ENCODE data around the gene QRSL1. TPM values are rescaled to one million over a fixed set of nuclear protein-coding genes. Genes with fewer than 3 reads are reported as not detected.
A peak's percentile ranks its signal among the peaks of the same experiment; 100 is the strongest.

The QRSL1 gene
- total and polyA plus RNA-seq, 4 donors, result 5.9 to 9.6 (median 7.0) TPM

DNA sequence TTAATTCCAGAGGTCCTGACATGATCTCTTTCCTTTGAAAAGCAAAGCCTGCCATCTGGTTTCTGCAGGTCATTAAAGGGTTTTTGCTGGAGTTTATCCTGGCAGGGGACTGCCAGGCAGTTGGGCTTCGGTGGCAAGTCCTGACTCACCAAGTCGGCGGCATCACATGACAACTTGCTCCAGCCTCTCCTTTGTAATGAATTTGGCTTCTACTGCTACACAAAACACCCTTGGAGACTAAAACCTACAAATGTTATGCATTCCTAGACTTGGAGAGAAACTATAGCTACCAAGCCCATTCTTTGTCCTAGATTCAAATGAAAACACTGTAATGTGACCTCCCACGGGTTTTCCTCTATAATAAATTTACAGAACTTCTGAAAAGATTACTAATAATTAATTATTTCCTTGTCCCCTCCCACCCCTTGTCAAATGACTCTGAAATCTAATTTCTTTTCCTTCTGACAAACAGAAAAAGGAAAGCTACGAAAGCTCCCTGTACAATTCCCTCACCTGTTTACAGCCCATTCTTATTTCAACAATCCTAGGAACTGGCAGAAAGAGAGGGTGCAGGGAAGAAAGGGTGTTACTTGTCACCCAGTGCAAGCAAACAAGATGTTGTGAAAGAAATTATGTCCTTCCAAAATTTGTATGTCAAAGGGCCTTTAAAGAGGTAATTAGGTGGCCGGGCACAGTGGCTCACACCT lies 62.9 kb downstream of the QRSL1 start:
- Histone ChIP-seq H3K4me3 (ENCODE audit: low read depth in 1 of 3, low read length in 3 of 3) (no peak overlapping the region), H3K27ac (ENCODE audit: low read depth in 1 of 2, low read length in 2 of 2) (peak overlapping the region; percentile 44 to 57)

More for the DNA sequence above, 62.9 kb downstream of the QRSL1 start:
- DNase-seq (ENCODE audit: low spot score), result no peak
- TF ChIP-seq SP1 (IDR thresholded peaks at IDR 0.05) (no peak), NR2F2 (IDR thresholded peaks at IDR 0.05) (no peak), RAD21 (IDR thresholded peaks at IDR 0.05) (no peak), RXRA (IDR thresholded peaks at IDR 0.05) (peak in 1 of 2 donors; percentile 47), GABPA (IDR thresholded peaks at IDR 0.05 in 1 of 2, conservative IDR thresholded peaks at IDR 0.05 in 1 of 2) (no peak), FOXA1 (IDR thresholded peaks at IDR 0.05) (no peak), HNF4A (conservative IDR thresholded peaks at IDR 0.05) (no peak), FOXA2 (IDR thresholded peaks at IDR 0.05) (no peak), HNF4G (IDR thresholded peaks at IDR 0.05) (no peak), YY1 (IDR thresholded peaks at IDR 0.05) (peak; percentile 26), TAF1 (conservative IDR thresholded peaks at IDR 0.05) (no peak), JUND (IDR thresholded peaks at IDR 0.05) (peak; percentile 19 to 58), MAX (IDR thresholded peaks at IDR 0.05) (no peak), CTCF (IDR thresholded peaks at IDR 0.05; ENCODE audit: low read depth, low read length, missing input control) (no peak), EGR1 (IDR thresholded peaks at IDR 0.05; ENCODE audit: low read depth in 2 of 2) (no peak)
- TF ChIP-seq, protein P1, sequence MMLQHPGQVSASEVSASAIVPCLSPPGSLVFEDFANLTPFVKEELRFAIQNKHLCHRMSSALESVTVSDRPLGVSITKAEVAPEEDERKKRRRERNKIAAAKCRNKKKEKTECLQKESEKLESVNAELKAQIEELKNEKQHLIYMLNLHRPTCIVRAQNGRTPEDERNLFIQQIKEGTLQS (IDR thresholded peaks at IDR 0.05), result peak; percentile 25
- TF ChIP-seq, protein P2, sequence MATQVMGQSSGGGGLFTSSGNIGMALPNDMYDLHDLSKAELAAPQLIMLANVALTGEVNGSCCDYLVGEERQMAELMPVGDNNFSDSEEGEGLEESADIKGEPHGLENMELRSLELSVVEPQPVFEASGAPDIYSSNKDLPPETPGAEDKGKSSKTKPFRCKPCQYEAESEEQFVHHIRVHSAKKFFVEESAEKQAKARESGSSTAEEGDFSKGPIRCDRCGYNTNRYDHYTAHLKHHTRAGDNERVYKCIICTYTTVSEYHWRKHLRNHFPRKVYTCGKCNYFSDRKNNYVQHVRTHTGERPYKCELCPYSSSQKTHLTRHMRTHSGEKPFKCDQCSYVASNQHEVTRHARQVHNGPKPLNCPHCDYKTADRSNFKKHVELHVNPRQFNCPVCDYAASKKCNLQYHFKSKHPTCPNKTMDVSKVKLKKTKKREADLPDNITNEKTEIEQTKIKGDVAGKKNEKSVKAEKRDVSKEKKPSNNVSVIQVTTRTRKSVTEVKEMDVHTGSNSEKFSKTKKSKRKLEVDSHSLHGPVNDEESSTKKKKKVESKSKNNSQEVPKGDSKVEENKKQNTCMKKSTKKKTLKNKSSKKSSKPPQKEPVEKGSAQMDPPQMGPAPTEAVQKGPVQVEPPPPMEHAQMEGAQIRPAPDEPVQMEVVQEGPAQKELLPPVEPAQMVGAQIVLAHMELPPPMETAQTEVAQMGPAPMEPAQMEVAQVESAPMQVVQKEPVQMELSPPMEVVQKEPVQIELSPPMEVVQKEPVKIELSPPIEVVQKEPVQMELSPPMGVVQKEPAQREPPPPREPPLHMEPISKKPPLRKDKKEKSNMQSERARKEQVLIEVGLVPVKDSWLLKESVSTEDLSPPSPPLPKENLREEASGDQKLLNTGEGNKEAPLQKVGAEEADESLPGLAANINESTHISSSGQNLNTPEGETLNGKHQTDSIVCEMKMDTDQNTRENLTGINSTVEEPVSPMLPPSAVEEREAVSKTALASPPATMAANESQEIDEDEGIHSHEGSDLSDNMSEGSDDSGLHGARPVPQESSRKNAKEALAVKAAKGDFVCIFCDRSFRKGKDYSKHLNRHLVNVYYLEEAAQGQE (IDR thresholded peaks at IDR 0.05), result peak; percentile 19
- TF ChIP-seq, protein P3, sequence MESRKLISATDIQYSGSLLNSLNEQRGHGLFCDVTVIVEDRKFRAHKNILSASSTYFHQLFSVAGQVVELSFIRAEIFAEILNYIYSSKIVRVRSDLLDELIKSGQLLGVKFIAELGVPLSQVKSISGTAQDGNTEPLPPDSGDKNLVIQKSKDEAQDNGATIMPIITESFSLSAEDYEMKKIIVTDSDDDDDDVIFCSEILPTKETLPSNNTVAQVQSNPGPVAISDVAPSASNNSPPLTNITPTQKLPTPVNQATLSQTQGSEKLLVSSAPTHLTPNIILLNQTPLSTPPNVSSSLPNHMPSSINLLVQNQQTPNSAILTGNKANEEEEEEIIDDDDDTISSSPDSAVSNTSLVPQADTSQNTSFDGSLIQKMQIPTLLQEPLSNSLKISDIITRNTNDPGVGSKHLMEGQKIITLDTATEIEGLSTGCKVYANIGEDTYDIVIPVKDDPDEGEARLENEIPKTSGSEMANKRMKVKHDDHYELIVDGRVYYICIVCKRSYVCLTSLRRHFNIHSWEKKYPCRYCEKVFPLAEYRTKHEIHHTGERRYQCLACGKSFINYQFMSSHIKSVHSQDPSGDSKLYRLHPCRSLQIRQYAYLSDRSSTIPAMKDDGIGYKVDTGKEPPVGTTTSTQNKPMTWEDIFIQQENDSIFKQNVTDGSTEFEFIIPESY (IDR thresholded peaks at IDR 0.05), result no peak
- Histone ChIP-seq H3K27me3 (ENCODE audit: control insufficient read depth in 4 of 4, insufficient read depth in 4 of 4, low read length in 3 of 4) (no peaks in the 10 kb centered on the region), H3K36me3 (ENCODE audit: control insufficient read depth in 4 of 4, insufficient read depth in 3 of 4, low read depth in 1 of 4, low read length in 3 of 4) (no peaks in the 10 kb centered on the region), H3K9ac (ENCODE audit: low read depth in 1 of 2, low read length in 2 of 2) (no peak overlapping the region), H3K9me3 (ENCODE audit: control insufficient read depth in 4 of 4, low read length in 3 of 4) (no peaks in the 10 kb centered on the region), H3K4me1 (ENCODE audit: control insufficient read depth in 4 of 4, insufficient read depth in 4 of 4, low read length in 3 of 4) (peaks cover 2 to 14% (median 12%) of the 10 kb centered on the region in 4 donors)
- 21% methylated on average over 6 of the region's 6 CpGs for WGBS

Data from liver (tissue), 9 donors.